Spleen (tissue), 11 donors: ENCODE data around the gene IQSEC3. TPM values are rescaled to one million over a fixed set of nuclear protein-coding genes. Genes with fewer than 3 reads are reported as not detected.

Experiments used
- DNase-seq: peaks from one replicate; pipeline ENCODE4 v3.0.0-alpha.2; 2020
- H3K27ac ChIP-seq, 8 donors: fragments of 200-600 bp; sonication (generic) in 7 of 8; 1 replicate in 4 of 8; 2 replicates in 4 of 8; pipeline versions ENCODE4 v1.5.0 to v1.8.0; 2016 to 2021; ENCODE audit warnings: inconsistent platforms in 4 of 8, mild to moderate bottlenecking in 4 of 8, moderate library complexity in 1 of 8
- H3K27me3 ChIP-seq, 7 donors: fragments of 200-600 bp; sonication (generic) in 6 of 7; replicated peaks in 1 of 7; 1 replicate in 4 of 7; 2 replicates in 3 of 7; pipeline versions ENCODE4 v1.5.0 to v1.8.0; 2016 to 2021; ENCODE audit warnings: inconsistent platforms in 3 of 7, mild to moderate bottlenecking in 1 of 7
- H3K36me3 ChIP-seq, 6 donors: fragments of 200-600 bp; sonication (generic) in 5 of 6; 1 replicate in 4 of 6; 2 replicates in 2 of 6; pipeline versions ENCODE4 v1.5.0 to v1.8.0; 2016 to 2021; ENCODE audit warnings: inconsistent platforms in 2 of 6
- H3K4me1 ChIP-seq, 6 donors: fragments of 200-600 bp; sonication (generic) in 5 of 6; 1 replicate in 3 of 6; 2 replicates in 3 of 6; pipeline versions ENCODE4 v1.5.0 to v1.8.0; 2016 to 2021; ENCODE audit warnings: inconsistent platforms in 3 of 6
- H3K4me3 ChIP-seq, 8 donors: fragments of 200-600 bp; sonication (generic) in 7 of 8; 1 replicate in 4 of 8; 2 replicates in 4 of 8; pipeline versions ENCODE4 v1.5.0 to v1.8.0; 2016 to 2021; ENCODE audit warnings: inconsistent platforms in 4 of 8, mild to moderate bottlenecking in 4 of 8, moderate library complexity in 2 of 8
- H3K9me3 ChIP-seq, 8 donors: fragments of 200-600 bp; sonication (generic) in 7 of 8; 1 replicate in 4 of 8; 2 replicates in 4 of 8; pipeline versions ENCODE4 v1.5.0 to v1.8.0; 2016 to 2021; ENCODE audit warnings: inconsistent platforms in 4 of 8
- POLR2A ChIP-seq, 3 donors: fragments of 450-650 bp; IDR thresholded peaks; one replicate each; pipeline ENCODE4 v1.5.1; 2017; ENCODE audit warnings: antibody characterized with exemption in 3 of 3, mild to moderate bottlenecking in 1 of 3
- POLR2AphosphoS5 ChIP-seq, 3 donors: sonication (generic); formaldehyde crosslinking; IDR thresholded peaks; one replicate each; pipeline ENCODE4 v1.5.1; 2017; ENCODE audit warnings: antibody characterized with exemption in 3 of 3
- WGBS, 5 donors: extraction: QIAGEN DNeasy Blood & Tissue Kit in 3 of 5; methylation state at CpG; one replicate each; pipeline versions ENCODE4 v1.1.5 to v1.1.7; 2013 to 2018; 5-methylcytosine and 5-hydroxymethylcytosine counted together
- intact Hi-C: fragments of 100-400 bp; cut with DNase I; formaldehyde crosslinking; loops from one replicate; pipeline ENCODE4 v1.15.0; 2023; ENCODE audit warnings: low total_unique reads
- polyA plus RNA-seq, 3 donors: library from polyadenylated mRNA; stranded (reverse); fragments of 200-250 nt; gene quantifications; one replicate each; pipeline ENCODE4 v1.2.1, GENCODE V29; 2013
- total RNA-seq, 7 donors: library from RNA; depleted of rRNA in 3 of 7; stranded (reverse); fragments of >200 nt in 3 of 7; fragmentation: NEBNext Ultra II Directional in 4 of 7; extraction: Animal tissue kit (Norgen Biotek cat#: 25700) in 4 of 7; gene quantifications; one replicate each; pipeline versions ENCODE4 v1.1.0 to v1.2.1, GENCODE V29; 2016 to 2021
- TF ChIP-seq, protein P1 (sequence below), 11 experiments: fragments of 200-600 bp in 7 of 11; fragments of 450-650 bp in 4 of 11; sonication (generic) in 4 of 11; IDR thresholded peaks in 8 of 11; conservative IDR thresholded peaks in 3 of 11; 1 replicate in 7 of 11; 2 replicates in 4 of 11; pipeline versions ENCODE4 v1.4.0 to v1.8.0; 2016 to 2021; ENCODE audit warnings: antibody characterized with exemption in 11 of 11, inconsistent platforms in 4 of 11, mild to moderate bottlenecking in 1 of 11
- donor health status: healthy with polysubstance abuse.
- donor health status: DM: no; HTN: no; CAD: no; lungs with moderate emphysema.
- donor health status: DM: no; HTN: no; CAD: no.
- donor health status: Bipolar disorder and iron deficiency.
- donor health status: healthy.
- donor health status: DM: no; HTN: no; CAD: no.
- donor health status: DM: yes; HTN: yes; CAD: no.

The IQSEC3 gene
- total and polyA plus RNA-seq, 10 donors, result 0.20 to 1.6 (median 0.52) TPM; not detected in 1

DNA sequence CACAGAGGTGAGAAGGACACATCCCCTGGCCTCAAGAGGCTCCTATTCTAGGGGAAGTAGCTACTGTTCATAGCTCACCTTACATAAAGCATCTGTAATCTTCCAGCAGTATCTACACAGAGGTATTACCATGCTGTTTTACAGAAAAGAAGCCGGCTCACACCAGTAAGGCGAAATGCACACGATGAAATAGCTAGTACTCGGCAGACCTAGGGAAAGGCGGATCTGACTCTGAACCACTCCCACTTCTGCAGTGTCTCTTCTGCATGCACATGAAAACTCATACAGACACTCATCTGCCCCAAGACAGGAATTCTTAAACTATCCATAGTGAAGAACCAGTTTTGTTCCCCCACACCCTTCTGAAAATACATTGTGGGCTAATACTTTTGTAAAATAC lies 73.6 kb downstream of the IQSEC3 start:
- DNase-seq, result no peak
- TF ChIP-seq POLR2A (IDR thresholded peaks at IDR 0.05) (no peak), POLR2AphosphoS5 (IDR thresholded peaks at IDR 0.05) (no peak)
- TF ChIP-seq, protein P1, sequence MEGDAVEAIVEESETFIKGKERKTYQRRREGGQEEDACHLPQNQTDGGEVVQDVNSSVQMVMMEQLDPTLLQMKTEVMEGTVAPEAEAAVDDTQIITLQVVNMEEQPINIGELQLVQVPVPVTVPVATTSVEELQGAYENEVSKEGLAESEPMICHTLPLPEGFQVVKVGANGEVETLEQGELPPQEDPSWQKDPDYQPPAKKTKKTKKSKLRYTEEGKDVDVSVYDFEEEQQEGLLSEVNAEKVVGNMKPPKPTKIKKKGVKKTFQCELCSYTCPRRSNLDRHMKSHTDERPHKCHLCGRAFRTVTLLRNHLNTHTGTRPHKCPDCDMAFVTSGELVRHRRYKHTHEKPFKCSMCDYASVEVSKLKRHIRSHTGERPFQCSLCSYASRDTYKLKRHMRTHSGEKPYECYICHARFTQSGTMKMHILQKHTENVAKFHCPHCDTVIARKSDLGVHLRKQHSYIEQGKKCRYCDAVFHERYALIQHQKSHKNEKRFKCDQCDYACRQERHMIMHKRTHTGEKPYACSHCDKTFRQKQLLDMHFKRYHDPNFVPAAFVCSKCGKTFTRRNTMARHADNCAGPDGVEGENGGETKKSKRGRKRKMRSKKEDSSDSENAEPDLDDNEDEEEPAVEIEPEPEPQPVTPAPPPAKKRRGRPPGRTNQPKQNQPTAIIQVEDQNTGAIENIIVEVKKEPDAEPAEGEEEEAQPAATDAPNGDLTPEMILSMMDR (IDR thresholded peaks at IDR 0.05 in 8 of 11, conservative IDR thresholded peaks at IDR 0.05 in 3 of 11), result no peak
- intact Hi-C loops, result no loop called here
- Histone ChIP-seq H3K9me3 (no peaks in the 10 kb centered on the region), H3K27me3 (peaks cover 0 to 53% (median 22%) of the 10 kb centered on the region in 7 donors), H3K36me3 (no peaks in the 10 kb centered on the region), H3K4me1 (peaks cover 0 to 12% (median 0%) of the 10 kb centered on the region in 6 donors), H3K27ac (no peak overlapping the region), H3K4me3 (no peak overlapping the region)
- 83 to 90% (median 89%) methylated on average over 5 of the region's 5 CpGs for WGBS, 5 donors

DNA sequence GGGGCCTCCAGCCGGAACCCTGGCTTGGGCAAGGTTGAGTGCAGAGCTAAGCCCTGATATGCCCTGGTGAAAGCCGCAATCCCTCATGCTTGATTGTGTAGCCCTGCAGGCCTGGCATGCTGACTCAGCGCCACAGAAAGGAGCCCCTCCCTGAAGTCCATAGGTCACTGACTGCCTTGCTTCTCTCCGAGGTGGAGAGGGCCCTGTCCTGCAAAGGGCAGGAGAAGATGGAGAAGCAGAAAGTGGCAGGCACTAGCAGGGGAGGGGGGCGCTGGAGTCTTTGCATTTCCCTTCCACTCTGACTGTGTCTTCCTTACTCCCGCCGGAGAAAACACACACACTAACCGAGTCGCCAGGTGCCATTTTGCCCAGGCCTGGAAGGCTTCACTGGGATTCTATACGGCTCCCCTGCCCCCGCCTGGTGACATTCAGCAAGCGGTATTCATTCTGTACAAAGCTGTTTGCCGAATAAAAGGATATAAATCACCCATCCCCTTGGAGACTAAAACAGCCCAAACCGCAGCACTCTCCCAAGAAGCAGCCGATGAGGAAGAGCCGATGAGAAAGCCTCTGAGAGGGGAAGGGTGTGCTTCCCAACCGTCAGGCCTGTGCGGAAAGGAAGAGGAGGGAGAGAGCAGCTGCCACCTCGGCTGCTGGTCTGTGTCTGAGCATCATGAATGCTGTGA lies 77.5 kb downstream of the IQSEC3 start:
- DNase-seq, result no peak
- WGBS, 5 donors, result 75 to 80% (median 76%) methylated on average over 18 to 19 of the region's 19 CpGs
- Histone ChIP-seq H3K27ac (no peak overlapping the region), H3K9me3 (no peaks in the 10 kb centered on the region), H3K4me3 (no peak overlapping the region), H3K27me3 (peaks cover 0 to 37% (median 11%) of the 10 kb centered on the region in 7 donors), H3K36me3 (no peaks in the 10 kb centered on the region), H3K4me1 (peaks cover 0 to 5% (median 0%) of the 10 kb centered on the region in 6 donors)
- no peak for TF ChIP-seq POLR2A (IDR thresholded peaks at IDR 0.05)
- no peak for TF ChIP-seq POLR2AphosphoS5 (IDR thresholded peaks at IDR 0.05)
- TF ChIP-seq, protein P1 (IDR thresholded peaks at IDR 0.05 in 8 of 11, conservative IDR thresholded peaks at IDR 0.05 in 3 of 11), result no peak
- intact Hi-C loops, result no loop called here

DNA sequence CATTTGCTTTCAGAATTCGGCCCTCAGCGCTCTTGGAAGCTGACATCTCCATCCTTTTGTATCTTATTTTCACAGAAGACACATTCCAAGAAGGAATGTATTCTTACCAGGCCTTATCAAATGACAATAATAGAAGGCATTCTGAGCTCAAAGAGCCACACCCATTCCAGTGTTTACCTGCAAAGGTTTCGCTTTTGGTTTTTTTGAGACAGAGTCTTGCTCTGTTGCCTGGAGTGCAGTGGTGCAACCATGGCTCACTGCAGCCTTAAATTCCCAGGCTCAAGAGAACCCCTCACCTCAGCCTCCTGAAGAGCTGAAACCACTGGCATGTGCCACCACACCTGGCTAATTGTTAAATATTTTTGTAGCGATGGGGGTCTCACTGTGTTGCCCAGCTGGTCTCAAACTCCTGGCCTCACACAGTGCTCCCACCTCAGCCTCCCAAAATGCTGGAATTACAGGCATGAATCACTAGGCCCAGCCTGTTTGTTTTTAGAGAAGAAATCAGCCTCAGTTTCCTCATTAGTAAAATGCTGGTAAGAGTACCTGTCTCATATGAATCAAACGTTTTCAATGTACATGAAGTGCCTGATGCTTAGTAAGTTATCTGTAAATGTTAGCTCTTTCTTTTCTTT lies 78.2 kb downstream of the IQSEC3 start:
- Histone ChIP-seq H3K27me3 (peaks cover 0 to 30% (median 5%) of the 10 kb centered on the region in 7 donors), H3K27ac (no peak overlapping the region), H3K9me3 (no peaks in the 10 kb centered on the region), H3K4me1 (no peaks in the 10 kb centered on the region), H3K4me3 (no peak overlapping the region), H3K36me3 (no peaks in the 10 kb centered on the region)
- 70 to 85% (median 76%) methylated on average over 5 of the region's 5 CpGs for WGBS, 5 donors
- DNase-seq, result no peak
- intact Hi-C loops, result no loop called here
- TF ChIP-seq POLR2AphosphoS5 (IDR thresholded peaks at IDR 0.05) (no peak), POLR2A (IDR thresholded peaks at IDR 0.05) (no peak)
- TF ChIP-seq, protein P1 (IDR thresholded peaks at IDR 0.05 in 8 of 11, conservative IDR thresholded peaks at IDR 0.05 in 3 of 11), result no peak

DNA sequence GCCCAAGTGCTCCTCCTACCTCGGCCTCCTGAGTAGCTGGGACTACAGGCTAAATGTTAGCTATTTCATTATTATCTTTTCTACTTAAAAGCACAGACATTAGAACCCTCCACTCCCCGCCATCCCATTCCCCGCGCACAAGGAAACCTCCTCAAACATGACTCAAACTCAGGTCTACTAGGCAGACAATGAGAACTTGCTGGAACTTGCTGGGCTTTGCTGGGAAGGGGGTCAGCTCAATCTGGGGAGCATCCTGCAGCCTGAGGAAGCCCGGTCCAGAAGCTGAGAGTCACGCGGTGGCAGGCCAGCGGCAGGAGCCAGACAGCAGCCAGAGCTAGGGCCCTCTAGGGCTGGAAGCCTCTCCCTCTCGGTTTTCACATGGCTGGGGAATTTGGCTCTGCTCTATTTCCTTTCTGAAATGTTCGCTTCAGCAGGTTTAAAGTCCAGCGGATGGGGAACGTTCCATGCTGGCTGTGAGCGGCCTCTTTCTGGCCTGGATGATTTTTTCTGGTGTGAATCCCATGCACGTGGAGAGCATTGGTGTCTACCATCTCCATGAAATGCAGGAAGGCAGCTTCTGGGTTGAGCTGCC lies 78.9 kb downstream of the IQSEC3 start:
- no peak overlapping the region for H3K4me3 ChIP-seq
- TF ChIP-seq, protein P1 (IDR thresholded peaks at IDR 0.05 in 8 of 11, conservative IDR thresholded peaks at IDR 0.05 in 3 of 11), result no peak
- TF ChIP-seq POLR2A (IDR thresholded peaks at IDR 0.05), result no peak
- TF ChIP-seq POLR2AphosphoS5 (IDR thresholded peaks at IDR 0.05), result no peak
- no peaks in the 10 kb centered on the region for H3K9me3 ChIP-seq
- DNase-seq, result no peak
- WGBS, 5 donors, result 69 to 86% (median 76%) methylated on average over 14 of the region's 14 CpGs
- no peaks in the 10 kb centered on the region for H3K36me3 ChIP-seq
- intact Hi-C loops, result no loop called here
- H3K27me3 ChIP-seq, result peaks cover 0 to 24% (median 3%) of the 10 kb centered on the region in 7 donors
- H3K27ac ChIP-seq, result no peak overlapping the region
- no peaks in the 10 kb centered on the region for H3K4me1 ChIP-seq
